Hepatic stellate cell (primary cell): Measurements from ENCODE around the gene ZDHHC18.
A peak's percentile ranks its signal among the peaks of the same experiment; 100 is the strongest.
"Not testable (repeated sequence)": the region's sequence is repeated elsewhere in the genome, so short reads cannot be mapped to it uniquely, and the experiment has no call there.

ENCODE experiments used
- DNase-seq: peaks from one replicate; pipeline ENCODE4 v3.0.0; 2011; ENCODE audit warnings: low spot score

ZDHHC18 gene

DNA sequence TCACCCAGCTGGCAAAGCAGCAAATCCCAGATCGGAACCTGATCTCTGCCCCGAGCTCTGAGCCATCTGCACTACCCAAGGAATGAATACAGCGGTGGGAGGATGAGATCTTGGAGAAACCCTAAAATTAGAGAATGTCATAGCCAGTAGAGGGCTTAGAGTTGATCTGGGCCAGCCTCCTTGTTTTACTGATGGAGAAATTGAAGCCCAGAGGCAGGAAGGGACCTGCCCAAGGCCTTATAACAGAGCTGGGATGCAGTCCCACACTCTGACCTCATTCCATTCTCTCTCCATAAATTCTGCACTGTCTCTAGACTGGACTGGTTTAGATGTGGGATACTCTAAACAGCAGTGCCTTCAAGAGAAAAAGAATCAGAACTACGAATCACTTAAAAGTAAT lies 31.7 kb downstream of the ZDHHC18 start:
- no peak for DNase-seq

DNA sequence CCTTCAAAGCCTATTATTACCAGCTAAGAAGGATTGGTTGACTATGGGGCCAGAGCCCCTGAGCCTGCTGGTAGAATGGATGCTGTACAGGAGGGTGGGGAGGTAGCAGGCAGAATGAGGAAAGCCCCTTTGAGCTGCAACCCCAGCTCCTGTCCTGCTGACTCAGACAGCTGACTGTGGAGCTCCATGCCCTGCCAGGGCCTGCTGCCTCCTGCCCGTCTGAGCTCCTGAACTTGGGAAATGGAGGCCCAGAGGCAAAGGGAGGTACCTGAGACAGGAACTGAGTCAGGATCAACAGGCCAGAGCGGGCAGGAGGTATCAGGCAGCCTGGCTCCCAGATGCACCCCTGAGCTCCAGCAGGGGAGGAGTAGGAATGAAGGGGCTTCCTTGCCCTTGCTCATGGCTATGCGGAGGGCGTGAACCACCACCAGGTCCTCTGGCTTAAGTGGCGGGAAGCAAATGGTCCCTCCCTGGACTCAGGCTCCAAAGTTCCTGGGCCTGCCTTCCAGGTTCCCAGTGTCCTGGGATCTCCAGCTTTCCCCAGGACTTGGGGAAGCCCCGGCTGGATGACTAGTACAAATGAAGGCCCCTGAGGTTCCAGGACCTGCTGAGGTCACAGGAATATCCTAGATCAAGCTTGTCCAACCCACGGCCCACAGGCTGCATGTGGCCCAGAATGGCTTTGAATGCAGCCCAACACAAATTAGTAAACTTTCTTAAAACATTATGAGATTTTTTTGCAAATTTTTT lies 32.6 kb downstream of the ZDHHC18 start:
- DNase-seq = no peak

DNA sequence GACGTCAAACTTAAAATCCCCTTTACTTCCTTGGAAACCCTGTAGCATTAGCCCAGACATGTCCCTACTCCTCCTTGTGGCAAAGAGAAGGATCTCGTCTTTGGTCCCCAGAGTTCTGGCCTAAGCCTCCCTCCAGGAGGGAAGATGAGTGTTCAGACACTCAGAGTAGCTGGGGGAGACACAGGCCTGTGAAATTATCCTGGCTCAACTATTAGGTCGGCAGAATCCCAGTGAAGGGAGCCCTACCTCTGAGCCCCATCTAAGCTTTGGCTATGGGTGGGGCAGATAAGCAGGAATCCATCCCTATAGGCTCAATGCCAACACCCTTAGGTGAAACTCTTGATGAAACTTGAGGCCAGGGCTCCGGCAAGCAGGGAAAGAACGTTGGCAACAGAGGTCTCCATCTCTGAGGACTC lies 34.8 kb downstream of the ZDHHC18 start:
- DNase-seq = peak; percentile 72

DNA sequence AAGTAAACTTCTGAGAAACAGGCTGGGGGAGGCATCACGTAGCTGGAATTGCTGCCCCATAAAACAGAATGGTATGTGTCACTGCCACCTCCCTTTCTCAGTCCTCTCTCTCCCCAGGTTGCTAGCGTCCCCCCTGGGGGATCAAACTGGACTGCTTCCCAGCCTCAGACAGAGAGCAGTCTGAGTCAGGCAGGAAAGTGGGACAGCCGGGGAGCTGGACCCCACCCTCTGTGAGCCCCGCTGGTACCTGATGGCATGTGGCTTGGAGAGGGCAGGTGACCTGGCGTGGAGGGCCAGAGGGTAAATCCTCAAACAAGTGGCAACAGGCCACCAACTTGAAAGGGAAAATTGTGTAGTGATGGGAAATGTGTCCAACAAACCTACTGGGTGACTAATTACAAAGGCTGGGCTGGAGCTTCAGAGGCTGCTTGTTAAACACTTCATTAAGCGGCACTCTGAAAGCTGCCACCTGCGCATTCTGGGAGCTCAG lies 35.4 kb downstream of the ZDHHC18 start:
- no peak for DNase-seq

DNA sequence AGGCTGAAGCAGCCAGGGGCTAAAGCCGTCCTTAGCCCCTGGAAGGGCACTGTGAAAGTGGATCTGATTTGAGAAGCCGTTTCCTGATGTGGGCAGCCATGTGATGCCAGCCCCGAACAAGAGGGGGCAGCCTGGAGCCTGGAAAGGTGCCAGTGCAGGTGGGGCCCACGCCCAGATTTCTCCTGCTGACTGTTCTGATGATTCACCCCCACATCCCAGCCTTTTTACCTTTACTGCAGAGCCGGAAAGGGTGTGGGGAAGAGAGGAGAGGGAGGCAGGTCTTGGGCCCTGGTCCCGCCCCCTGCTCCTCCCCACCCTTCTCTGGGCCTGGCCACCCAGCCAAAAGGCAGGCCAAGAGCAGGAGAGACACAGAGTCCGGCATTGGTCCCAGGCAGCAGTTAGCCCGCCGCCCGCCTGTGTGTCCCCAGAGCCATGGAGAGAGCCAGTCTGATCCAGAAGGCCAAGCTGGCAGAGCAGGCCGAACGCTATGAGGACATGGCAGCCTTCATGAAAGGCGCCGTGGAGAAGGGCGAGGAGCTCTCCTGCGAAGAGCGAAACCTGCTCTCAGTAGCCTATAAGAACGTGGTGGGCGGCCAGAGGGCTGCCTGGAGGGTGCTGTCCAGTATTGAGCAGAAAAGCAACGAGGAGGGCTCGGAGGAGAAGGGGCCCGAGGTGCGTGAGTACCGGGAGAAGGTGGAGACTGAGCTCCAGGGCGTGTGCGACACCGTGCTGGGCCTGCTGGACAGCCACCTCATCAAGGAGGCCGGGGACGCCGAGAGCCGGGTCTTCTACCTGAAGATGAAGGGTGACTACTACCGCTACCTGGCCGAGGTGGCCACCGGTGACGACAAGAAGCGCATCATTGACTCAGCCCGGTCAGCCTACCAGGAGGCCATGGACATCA lies 36.5 kb downstream of the ZDHHC18 start, which contains the start of gene SFN:
SFN (plus strand) TSS at position 369 of the 904 bp plus-strand sequence; CDS start at position 433, 64 bp downstream.
- DNase-seq = no peak

DNA sequence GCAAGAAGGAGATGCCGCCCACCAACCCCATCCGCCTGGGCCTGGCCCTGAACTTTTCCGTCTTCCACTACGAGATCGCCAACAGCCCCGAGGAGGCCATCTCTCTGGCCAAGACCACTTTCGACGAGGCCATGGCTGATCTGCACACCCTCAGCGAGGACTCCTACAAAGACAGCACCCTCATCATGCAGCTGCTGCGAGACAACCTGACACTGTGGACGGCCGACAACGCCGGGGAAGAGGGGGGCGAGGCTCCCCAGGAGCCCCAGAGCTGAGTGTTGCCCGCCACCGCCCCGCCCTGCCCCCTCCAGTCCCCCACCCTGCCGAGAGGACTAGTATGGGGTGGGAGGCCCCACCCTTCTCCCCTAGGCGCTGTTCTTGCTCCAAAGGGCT lies 37.2 kb downstream of the ZDHHC18 start:
- no peak for DNase-seq

DNA sequence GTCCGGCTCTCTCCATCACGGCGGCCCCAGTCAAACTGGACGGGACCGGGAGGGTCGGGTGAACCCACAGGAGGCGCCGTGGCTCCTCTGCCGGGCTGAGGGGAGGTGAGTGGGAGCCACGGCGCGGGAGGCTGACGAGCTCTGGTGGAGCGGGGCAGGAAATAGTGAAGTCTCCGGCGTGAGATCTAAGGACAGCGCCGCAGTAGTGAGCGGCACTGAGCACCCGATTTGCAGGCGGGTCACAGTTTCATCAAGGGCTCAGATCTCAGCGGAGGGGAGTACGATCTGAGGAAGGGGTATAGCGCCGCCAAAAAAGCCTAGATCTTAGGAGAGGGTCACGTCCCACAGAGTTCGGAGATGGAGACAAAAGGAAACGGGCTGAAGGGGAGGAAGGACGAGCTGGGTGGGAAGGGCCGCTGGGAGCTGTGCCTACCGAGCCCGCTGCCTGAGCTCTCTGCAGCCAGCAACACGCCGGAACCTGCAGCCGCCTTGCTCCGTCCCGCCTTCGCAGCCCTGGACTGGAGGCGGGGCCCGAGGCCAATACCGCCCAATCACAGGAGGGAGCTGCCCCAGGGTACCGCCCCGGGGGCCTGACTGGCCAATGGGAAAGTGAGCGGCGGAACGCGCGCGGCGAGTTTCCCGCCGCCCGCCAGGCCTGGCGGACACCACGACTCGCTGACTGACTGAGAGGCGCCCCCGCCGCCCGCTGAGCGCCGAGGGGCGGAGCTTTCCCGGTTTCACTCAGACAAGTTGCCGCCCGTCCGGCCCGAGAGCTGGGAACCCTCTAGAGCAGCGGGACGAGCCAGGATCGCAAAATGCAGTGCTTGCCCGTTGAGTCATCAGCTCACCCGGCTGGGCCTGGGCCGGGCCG lies 38.4 kb downstream of the ZDHHC18 start:
- DNase-seq = peak; percentile 98

DNA sequence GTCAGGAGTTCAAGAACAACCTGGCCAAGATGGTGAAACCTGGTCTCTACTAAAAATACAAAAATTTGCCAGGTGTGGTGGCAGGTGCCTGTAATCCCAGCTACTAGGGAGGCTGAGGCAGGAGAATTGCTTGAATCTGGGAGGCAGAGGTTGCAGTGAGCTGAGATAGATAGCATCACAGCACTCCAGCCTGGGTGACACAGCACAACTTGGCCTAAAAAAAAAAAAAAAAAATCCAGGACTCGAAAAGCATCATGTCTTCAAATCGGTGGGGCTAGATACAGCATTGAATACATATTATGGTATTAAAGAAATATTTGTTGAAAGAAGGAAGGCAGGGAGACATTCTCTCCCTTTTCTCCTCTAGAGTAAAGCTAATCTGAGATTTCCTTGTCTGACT lies 46.6 kb downstream of the ZDHHC18 start:
- not testable (repeated sequence) for DNase-seq

DNA sequence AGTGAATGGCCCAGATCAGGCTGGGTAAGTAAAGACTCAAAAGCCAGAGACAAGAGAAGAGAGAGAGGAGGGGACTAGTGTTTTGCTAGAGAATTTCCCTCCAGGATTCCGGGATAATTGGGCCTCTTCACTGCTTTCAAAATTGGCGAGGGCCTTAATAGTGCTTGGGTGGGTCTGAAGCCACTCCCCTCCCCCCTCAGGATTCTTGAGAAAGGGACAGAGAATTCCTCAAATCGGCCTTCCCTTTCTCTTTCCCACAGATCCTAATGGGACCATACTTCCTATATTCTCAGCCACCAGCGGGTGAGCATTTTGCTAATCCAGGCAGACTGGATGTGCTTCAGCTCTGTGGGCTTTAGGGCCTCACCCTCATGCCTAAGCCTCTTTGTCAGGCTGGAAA lies 48.4 kb downstream of the ZDHHC18 start:
- no peak for DNase-seq

DNA sequence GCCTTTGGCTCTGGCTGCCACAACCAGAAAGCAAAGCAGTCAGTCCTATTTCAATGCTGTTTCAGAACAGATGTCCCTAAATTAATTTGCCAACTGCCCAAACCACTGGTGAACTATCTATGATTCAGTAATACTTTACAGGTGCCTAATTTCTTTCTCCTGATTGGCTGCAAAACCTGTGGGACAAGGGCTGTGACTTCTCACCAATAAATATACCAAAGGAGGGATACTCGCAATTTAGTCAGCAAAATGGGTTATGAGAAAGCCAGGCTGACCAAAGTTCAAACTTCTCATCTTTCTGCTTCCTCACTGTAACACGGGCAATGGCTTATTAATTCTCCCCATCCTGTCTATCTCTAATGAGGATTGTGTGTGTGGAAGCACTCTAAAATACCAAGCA lies 50.8 kb downstream of the ZDHHC18 start:
- DNase-seq = no peak

DNA sequence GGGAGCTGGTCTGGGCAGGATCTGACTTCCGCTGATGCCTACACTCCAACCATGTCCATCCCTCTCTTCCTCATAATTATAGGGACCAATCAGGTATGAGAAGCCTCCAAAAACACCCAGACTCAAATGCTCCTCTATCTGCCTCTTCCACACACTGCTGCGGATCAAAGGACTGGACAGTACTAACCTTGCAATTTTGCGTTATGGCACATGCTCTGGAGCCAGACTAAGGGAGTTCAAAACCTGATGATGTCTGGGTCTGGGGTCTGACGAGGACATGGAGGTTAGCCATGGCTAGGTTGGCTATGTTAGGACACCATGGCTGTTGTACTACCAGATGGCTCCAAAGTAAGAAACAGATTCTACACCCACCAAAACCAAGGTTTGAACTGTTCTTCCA lies 53.3 kb downstream of the ZDHHC18 start:
- no peak for DNase-seq

DNA sequence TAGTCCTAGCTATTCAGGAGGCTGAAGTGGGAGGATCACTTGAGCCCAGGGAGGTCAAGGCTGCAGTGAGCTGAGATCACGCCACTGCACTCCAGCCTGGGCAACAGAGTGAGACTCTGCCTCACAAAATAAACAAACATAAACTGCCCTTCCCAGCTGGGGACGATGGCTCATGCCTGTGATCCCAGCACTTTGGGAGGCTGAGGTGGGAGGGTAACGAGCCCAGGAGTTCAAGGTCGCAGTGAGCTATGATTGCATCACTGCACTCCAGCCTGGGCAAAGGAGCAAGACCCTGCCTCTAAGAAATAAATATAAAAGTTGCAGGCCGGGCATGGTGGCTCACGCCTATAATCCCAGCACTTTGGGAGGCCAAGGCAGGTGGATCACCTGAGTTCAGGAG lies 55.1 kb downstream of the ZDHHC18 start:
- not testable (repeated sequence) for DNase-seq

DNA sequence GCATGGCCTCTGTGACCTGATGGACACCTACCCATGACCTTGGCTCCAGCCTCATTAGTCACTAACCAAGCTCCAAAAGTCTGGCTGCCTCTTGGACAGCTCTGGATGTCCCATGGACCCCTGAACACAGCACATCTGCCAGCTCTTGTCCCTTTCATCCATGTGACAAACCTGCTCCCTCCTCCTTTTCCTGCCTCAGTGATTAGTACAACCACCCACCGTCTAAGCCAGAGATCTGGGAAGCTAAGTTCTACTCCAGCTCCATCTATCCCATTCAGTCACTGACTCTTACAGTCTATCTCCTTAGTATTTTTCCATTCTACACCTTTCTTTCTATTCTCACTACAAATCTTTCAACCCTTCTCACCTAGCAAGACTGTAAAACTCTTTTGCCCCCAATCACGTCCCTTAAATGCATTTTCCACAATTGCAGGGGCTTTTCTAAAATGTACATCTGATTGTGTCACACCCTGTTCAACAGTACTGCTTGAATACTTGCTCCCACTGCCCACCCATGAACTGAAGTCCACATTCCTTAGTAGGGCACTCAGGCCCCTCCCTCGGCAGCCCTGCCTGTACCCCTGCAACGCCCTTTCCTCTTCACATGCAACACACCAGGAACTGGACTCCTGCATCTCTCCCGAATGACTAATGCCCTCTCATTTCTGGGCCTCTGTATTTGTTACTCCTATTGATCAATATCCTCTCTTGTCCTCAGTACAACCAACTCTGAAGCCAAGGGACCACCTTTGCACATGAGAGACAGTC lies 56.4 kb downstream of the ZDHHC18 start:
- no peak for DNase-seq

DNA sequence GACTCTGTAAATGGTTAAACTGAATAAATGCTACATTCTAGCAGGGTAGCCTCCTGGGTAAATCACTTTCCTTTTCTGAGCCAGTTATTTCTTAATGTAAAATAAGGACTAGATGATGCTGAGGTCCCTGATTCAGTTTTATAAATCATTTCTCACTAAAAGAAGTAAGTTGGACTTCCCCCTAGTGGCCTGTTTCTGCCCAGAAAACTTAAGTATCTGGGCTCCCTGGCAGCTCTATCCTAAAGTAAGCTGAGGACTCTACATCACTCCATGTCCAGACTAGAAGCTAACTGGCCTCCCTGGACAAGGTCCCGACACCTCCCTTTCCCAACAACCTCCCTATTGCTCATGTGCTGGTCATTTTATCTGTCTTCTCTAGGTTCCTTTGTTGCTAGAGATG lies 60.6 kb downstream of the ZDHHC18 start:
- DNase-seq = peak; percentile 45

DNA sequence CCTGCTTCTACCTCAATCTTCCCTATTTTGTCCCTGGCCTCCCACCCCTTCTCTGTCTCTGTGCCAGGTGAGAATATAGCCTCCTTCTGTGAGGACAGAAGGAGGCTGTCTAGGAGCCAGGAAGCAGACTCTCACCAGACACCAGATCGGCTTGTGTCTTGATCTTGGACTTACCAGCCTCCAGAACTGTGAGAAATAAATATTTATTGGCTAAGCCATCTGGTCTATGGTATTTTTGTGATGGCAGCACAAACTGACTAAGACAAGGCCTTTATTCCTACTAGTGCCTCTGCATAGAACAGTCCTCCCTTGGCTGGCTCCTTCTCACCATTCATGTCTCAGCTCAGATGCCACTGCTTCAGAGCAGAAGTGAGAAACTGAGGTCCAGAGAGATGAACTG lies 61.7 kb downstream of the ZDHHC18 start:
- DNase-seq = no peak

DNA sequence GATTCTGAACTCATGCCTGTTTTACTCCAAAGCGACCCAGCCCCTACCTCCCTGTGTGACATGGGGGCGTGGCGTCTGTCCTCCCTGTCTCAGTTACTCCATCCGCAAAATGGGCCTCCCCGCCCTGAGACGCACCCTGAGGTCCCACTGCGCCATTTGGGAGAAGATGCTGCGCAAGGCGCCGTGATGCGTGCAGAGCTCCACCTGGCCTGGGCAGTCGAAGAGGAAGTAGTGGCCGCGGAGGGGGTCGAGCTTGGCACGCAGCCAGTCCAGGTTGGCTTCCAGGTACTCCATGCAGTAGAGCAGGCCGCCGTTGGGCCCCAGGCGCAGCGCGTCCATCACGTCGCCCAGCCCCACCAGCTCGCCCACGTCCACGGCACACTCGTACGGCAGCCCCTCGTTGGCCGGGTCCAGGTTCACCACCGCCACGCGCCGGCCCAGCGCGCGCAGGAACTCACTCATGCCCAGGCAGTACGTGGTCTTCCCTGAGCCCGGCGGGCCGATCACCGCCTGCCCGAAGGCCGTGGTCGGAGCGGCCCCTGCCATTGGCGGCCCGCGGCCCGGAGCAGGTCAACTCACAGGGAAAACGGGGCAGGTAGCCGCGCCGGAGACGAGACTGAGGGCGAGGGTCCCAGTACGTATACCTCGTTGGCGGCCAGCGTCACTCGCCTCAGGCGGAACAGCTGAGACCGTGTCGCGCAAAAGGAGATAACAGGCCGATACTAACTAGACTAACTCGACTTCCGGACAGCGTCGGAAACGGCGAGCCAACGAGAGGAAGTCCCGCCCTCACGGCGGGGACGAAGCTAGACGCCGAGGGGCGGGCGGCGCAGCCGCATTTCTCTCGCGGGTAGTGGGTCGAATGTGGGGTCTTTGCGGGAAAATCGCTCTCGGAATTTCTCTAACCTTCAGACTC lies 63.3 kb downstream of the ZDHHC18 start, which contains the start of gene GPN2:
GPN2 (minus strand) TSS at position 733 of the 916 bp plus-strand sequence; CDS start at position 546, 187 bp downstream.
- DNase-seq = peak; percentile 89

DNA sequence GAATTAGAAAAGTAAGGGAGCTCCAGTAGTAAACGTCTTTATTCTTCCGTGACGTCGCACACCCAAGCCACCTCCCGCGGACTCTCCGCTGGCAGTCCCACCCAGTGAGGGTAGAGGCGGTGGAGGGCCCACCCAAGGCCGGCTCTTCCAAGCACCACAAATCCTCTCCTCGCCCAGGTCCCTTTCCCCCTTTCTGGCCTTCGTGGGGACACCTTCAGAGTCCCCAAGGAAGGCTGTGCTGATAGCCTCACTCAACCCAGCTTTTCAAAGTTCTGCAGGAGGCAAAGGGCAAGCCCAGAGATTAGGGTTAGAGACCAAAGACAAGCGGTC lies 63.9 kb downstream of the ZDHHC18 start:
- DNase-seq = no peak

DNA sequence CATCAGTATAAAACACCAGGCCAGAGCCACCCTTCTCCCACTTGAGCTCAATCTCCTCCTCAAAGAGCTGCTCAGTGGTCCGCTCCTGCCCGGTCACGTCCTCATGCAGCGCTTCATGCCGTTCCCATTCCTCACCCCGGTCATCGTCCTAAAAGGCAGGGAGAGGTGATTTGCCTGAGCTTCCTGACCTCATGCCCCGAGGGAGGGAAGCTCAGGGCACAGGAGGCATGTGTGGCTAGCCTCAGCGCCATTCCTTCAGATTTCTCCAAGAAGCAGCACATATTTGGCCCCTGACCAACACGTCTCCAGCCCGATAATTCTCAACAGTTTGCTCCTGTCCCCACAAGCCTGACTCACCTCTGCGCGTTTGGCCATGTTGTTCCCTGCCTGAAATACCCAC lies 67.8 kb downstream of the ZDHHC18 start:
- DNase-seq = no peak

DNA sequence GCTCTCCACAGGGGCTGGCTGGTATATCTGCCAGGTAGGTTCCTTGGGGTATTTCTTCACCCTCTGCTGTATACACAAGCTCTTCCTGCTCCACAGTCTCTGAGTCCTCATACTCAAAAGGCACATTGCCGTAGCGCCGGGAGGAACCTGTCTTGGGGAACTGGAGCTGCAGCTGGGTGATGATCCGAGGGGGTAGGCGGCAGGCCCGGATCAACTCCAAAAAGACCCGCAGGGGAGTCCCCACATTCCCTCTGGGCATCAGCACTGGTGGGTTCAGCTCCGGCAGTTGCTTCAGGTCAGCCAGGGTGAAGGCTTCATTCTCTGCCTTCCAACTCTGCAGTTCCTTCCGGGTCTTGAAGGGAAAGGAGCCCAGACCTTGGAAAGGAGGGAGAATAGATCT lies 70.9 kb downstream of the ZDHHC18 start:
- no peak for DNase-seq
